HG03135 (cell line): ENCODE results near the gene WTIP.
"Not testable (repeated sequence)": the region's sequence is repeated elsewhere in the genome, so short reads cannot be mapped to it uniquely, and the experiment has no call there.

Experiments used
- ATAC-seq: cut with Tn5 transposase; IDR thresholded peaks from one replicate; pipeline ENCODE4 v1.9.1; 2021; ENCODE audit warnings: mild to moderate bottlenecking, moderate library complexity; ENCODE audit not compliant: unreplicated experiment

Gene WTIP

GRCh38 chr19:34502582-34503411 is 21.2 kb downstream of the WTIP start:
- ATAC-seq = no peak

GRCh38 chr19:34503531-34504272 is 22.1 kb downstream of the WTIP start:
- ATAC-seq = no peak

GRCh38 chr19:34504273-34504808 is 22.8 kb downstream of the WTIP start:
- ATAC-seq = no peak

- no peak for ATAC-seq
Measured at GRCh38 chr19:34504809-34505291, 23.3 kb downstream of the WTIP start.

- ATAC-seq = no peak
Measured at GRCh38 chr19:34505321-34506025, 23.9 kb downstream of the WTIP start.

GRCh38 chr19:34506026-34506370 is 24.4 kb downstream of the WTIP start:
- no peak for ATAC-seq

- no peak for ATAC-seq
Measured at GRCh38 chr19:34507414-34508067, 26.0 kb downstream of the WTIP start.

GRCh38 chr19:34508540-34508939 is 27.0 kb downstream of the WTIP start:
- no peak for ATAC-seq

- not testable (repeated sequence) for ATAC-seq
Measured at GRCh38 chr19:34510904-34511303, 29.3 kb downstream of the WTIP start.

- ATAC-seq = no peak
Measured at GRCh38 chr19:34512254-34512822, 30.8 kb downstream of the WTIP start.

- ATAC-seq = no peak
Measured at GRCh38 chr19:34513767-34514166, 32.2 kb downstream of the WTIP start.

GRCh38 chr19:34519602-34520001 is 38.0 kb downstream of the WTIP start:
- no peak for ATAC-seq

GRCh38 chr19:34523408-34523807 is 41.9 kb downstream of the WTIP start:
- no peak for ATAC-seq

GRCh38 chr19:34525001-34525400 is 43.4 kb downstream of the WTIP start:
- no peak for ATAC-seq

- ATAC-seq = no peak
Measured at GRCh38 chr19:34534206-34534605, 52.6 kb downstream of the WTIP start.

- ATAC-seq = no peak
Measured at GRCh38 chr19:34539396-34539795, 57.8 kb downstream of the WTIP start.

- ATAC-seq = no peak
Measured at GRCh38 chr19:34540811-34541557, 59.4 kb downstream of the WTIP start.

- no peak for ATAC-seq
Measured at GRCh38 chr19:34549833-34550232, 68.3 kb downstream of the WTIP start.

GRCh38 chr19:34555447-34555846 is 73.9 kb downstream of the WTIP start:
- no peak for ATAC-seq

- no peak for ATAC-seq
Measured at GRCh38 chr19:34556488-34556887, 74.9 kb downstream of the WTIP start.
